HG03280 (cell line): Measurements from ENCODE around the gene ABHD10.
"Not testable (repeated sequence)": the region's sequence is repeated elsewhere in the genome, so short reads cannot be mapped to it uniquely, and the experiment has no call there.

Experiments used
- ATAC-seq: cut with Tn5 transposase; IDR thresholded peaks from one replicate; pipeline ENCODE4 v1.9.1; 2021; ENCODE audit warnings: mild to moderate bottlenecking, moderate library complexity; ENCODE audit not compliant: unreplicated experiment

The ABHD10 gene

GRCh38 chr3:112020674-112021085 is 41.9 kb downstream of the ABHD10 start:
- ATAC-seq, result no peak

- no peak for ATAC-seq
Observed at GRCh38 chr3:112027142-112027541, 48.3 kb downstream of the ABHD10 start.

GRCh38 chr3:112027826-112028225 is 49.0 kb downstream of the ABHD10 start:
- ATAC-seq, result no peak

- ATAC-seq, result no peak
Observed at GRCh38 chr3:112030901-112031300, 52.1 kb downstream of the ABHD10 start.

- ATAC-seq, result no peak
Observed at GRCh38 chr3:112032098-112032731, 53.4 kb downstream of the ABHD10 start.

GRCh38 chr3:112034436-112034835 is 55.6 kb downstream of the ABHD10 start, which contains the start of gene TMPRSS7:
TSS of gene TMPRSS7 (plus strand) at chr3:112034736. CDS start at chr3:112034846, 110 bp downstream.
- no peak for ATAC-seq

- ATAC-seq, result no peak
Observed at GRCh38 chr3:112035241-112035640, 56.4 kb downstream of the ABHD10 start.

GRCh38 chr3:112037194-112037593 is 58.4 kb downstream of the ABHD10 start:
- not testable (repeated sequence) for ATAC-seq

- no peak for ATAC-seq
Observed at GRCh38 chr3:112038863-112039262, 60.0 kb downstream of the ABHD10 start.

- ATAC-seq, result no peak
Observed at GRCh38 chr3:112041321-112041720, 62.5 kb downstream of the ABHD10 start.

GRCh38 chr3:112042842-112043280 is 64.0 kb downstream of the ABHD10 start:
- no peak for ATAC-seq
